Subcutaneous abdominal adipose tissue (tissue), 5 donors: Measurements from ENCODE around the gene NUDT4B.
"Not testable (repeated sequence)": the region's sequence is repeated elsewhere in the genome, so short reads cannot be mapped to it uniquely, and the experiment has no call there.

Experiments used
- H3K27ac ChIP-seq: one replicate; pipeline ENCODE4 v1.7.0; 2013; ENCODE audit warnings: low read depth, mild to moderate bottlenecking, inconsistent platforms, low read length, moderate library complexity
- H3K27me3 ChIP-seq, 5 donors: one replicate each; pipeline ENCODE4 v1.7.0; 2013; ENCODE audit warnings: low read length in 5 of 5, inconsistent platforms in 1 of 5; ENCODE audit not compliant: control insufficient read depth in 5 of 5, insufficient read depth in 4 of 5
- H3K36me3 ChIP-seq, 5 donors: one replicate each; pipeline ENCODE4 v1.7.0; 2013; ENCODE audit warnings: low read length in 5 of 5; ENCODE audit not compliant: control insufficient read depth in 5 of 5, insufficient read depth in 5 of 5
- H3K4me1 ChIP-seq, 5 donors: one replicate each; pipeline ENCODE4 v1.7.0; 2013; ENCODE audit warnings: low read length in 5 of 5, mild to moderate bottlenecking in 3 of 5, moderate library complexity in 1 of 5; ENCODE audit not compliant: control insufficient read depth in 5 of 5, insufficient read depth in 5 of 5
- H3K4me3 ChIP-seq, 5 donors: one replicate each; pipeline ENCODE4 v1.7.0; 2013; ENCODE audit warnings: low read length in 5 of 5, low read depth in 1 of 5
- H3K9ac ChIP-seq, 5 donors: one replicate each; pipeline ENCODE4 v1.7.0; 2013; ENCODE audit warnings: low read length in 5 of 5, mild to moderate bottlenecking in 4 of 5, moderate library complexity in 3 of 5
- H3K9me3 ChIP-seq, 5 donors: one replicate each; pipeline ENCODE4 v1.7.0; 2013; ENCODE audit warnings: low read length in 5 of 5; ENCODE audit not compliant: control insufficient read depth in 5 of 5
- donor health status: healthy.
- donor health status: healthy.
- donor health status: healthy.
- donor health status: healthy.
- donor health status: healthy.

NUDT4B gene

DNA sequence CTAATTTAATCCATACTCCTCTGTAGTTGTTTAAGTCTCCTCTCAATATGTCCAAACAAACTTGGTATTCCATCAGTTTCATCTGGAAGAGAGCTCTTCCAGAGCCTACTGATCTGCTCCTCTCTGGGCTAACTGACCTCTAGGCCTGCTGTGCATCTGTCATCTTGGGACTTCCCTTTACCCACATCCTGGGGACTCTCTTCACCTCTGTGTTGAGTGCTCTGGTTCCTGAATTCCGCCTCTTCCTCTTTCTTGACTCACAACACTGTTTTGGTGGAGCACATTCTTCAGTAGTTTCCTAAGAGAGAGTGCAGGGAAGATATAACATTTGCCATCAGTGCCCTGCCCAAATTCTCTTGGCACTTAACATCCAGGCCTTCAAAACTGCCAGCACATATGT, 13.0 kb upstream of the NUDT4B start:
- H3K4me1 ChIP-seq, H3K27me3 ChIP-seq, H3K27ac ChIP-seq, H3K9ac ChIP-seq, H3K36me3 ChIP-seq, H3K4me3 ChIP-seq, H3K9me3 ChIP-seq: not testable (repeated sequence)

DNA sequence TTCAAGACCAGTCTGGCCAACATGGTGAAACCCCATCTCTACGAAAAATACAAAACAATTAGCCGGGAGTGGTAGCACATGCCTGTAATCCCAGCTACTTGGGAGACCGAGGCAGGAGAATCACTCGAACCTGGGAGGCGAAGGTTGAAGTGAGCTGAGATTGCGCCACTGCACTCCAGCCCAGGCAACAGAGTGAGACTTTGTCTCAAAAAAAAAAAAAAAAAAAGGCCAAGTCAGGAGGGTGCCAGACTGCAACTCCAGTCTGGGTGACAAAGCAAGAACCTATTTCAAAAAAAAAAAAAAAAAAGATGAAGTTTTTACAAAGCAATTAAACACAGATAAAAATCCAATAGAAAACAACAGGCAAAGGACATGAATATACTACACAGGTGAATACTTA, 9.9 kb upstream of the NUDT4B start:
- not testable (repeated sequence) for H3K27me3 ChIP-seq, H3K36me3 ChIP-seq, H3K27ac ChIP-seq, H3K9ac ChIP-seq, H3K4me3 ChIP-seq, H3K4me1 ChIP-seq, H3K9me3 ChIP-seq

DNA sequence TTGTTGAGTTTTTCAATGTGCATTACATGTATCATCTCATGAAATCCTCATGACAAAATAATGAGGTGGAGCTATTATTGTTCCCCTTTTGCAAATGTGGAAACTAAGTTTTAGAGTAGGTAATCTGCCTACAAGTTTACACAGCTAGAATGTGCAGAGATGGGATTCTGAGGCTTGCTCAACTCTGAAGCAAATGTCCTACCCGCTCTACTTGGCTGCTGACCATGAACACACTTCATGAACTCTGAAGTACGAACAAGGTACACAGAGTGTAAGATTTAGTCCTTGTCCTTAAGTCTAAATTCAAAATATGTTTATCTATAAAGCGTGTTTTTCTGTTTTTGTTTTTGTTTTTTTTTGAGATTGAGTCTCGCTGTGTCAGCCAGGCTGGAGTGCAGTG, 5.4 kb upstream of the NUDT4B start:
- not testable (repeated sequence) for H3K4me3 ChIP-seq, H3K9ac ChIP-seq, H3K4me1 ChIP-seq, H3K27ac ChIP-seq, H3K36me3 ChIP-seq, H3K9me3 ChIP-seq, H3K27me3 ChIP-seq

DNA sequence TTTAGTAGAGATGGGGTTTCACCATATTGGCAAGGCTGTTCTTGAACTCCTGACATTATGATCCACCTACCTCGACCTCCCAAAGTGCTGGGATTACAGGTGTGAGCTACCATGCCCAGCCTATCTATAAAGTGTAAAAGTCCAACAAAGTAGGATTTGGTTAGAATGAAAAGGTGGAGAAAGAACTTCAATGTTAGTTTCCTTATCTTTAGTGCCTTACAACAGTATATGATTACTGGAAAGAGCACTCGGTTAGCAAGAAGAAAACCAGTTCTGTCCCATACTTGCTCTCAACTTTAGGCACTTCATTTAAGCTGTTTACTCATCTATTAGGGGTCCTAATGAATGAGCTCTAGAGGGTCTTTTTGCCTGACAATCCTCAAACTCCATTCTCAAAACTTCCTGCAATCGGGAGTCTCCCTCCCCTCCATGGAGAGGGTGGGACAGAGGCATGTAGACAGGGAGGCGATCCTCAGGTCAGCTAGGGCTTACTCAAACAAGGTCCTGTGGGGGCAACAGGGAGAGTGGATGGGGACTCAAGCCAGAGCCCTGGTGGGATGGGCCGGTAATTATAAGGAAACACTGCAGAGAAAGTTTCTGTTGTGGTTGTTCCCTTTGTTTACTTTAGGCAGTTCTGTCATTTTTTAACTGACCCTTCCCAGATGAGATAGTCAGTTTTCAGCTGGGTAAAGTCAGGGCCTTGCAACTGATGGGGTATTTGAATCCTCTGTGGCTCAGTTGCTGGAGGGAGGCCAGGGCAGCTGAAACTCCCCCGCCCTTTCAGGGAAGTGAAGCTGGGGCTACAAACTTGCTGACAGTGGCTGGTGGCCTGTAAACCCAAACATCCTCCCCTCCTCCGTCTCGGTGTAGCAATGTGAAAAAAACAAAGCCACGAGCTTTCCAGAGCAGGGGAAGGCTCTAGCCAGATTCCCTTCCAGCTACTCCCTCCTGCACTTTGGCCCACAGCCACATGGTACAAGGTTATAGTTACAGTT, 4.6 kb upstream of the NUDT4B start:
- not testable (repeated sequence) for H3K36me3 ChIP-seq, H3K4me1 ChIP-seq

DNA sequence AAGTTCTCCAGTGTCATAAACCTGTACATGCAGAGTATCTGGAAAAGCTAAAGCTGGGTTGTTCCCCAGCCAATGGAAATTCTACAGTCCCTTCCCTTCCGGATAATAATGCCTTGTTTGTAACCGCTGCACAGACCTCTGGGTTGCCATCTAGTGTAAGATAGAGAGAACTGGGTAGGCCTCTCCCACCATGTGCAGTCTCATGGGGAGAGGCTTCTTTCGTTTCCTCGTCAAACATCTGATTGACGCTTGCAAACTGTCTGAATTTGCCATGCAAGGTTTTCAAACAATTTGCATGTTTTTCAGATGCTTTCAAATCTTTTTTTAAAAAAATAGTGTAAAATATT, 734 bp downstream of the NUDT4B start:
- not testable (repeated sequence) for H3K9me3 ChIP-seq

More for the DNA sequence above, 4.6 kb upstream of the NUDT4B start:
- not testable (repeated sequence) for H3K27me3 ChIP-seq, H3K9me3 ChIP-seq, H3K9ac ChIP-seq, H3K27ac ChIP-seq, H3K4me3 ChIP-seq

DNA sequence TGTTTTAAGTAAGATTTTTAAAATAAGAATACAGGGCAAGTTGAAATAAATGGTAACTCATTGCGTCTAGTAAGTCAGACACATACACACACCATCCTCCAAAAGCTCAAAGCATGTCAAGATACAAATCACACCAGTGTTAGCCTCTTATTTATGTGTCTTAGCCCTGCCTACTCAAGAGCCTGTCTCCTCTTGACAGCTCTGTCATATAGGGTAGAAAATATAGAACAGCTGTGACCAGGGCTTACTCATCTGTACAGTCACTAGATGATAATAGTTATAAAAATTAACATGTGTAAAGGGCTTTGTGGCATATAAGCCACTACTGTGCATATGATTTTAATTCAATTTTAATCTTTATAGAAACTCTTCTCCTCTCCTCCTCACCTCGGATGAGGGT, 7.7 kb downstream of the NUDT4B start:
- H3K4me3 ChIP-seq, H3K36me3 ChIP-seq, H3K27ac ChIP-seq, H3K9ac ChIP-seq, H3K9me3 ChIP-seq, H3K4me1 ChIP-seq, H3K27me3 ChIP-seq: not testable (repeated sequence)

More for the DNA sequence above, 734 bp downstream of the NUDT4B start:
- not testable (repeated sequence) for H3K4me1 ChIP-seq, H3K9ac ChIP-seq, H3K36me3 ChIP-seq, H3K4me3 ChIP-seq, H3K27ac ChIP-seq, H3K27me3 ChIP-seq

DNA sequence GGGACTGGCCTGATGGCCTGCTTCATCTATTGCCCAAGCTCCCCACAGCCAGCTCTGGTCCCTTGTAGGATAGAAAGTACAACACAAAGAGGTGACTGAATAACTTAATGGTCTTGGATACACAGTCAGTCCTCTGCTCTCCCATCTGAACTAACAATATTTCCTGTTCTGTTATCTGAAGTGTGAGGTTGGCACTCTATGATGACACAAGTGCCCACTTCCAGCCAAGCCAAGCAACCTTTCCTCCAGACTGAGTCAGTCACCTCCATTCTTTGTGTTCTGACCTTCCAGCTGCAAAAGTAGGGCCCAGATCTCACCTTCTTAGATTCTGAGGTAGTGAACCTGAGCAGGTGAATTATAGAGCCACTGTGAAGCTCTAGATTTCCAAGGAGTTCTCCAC, 8.9 kb downstream of the NUDT4B start:
- not testable (repeated sequence) for H3K4me1 ChIP-seq, H3K27ac ChIP-seq, H3K4me3 ChIP-seq, H3K36me3 ChIP-seq, H3K27me3 ChIP-seq, H3K9ac ChIP-seq, H3K9me3 ChIP-seq

DNA sequence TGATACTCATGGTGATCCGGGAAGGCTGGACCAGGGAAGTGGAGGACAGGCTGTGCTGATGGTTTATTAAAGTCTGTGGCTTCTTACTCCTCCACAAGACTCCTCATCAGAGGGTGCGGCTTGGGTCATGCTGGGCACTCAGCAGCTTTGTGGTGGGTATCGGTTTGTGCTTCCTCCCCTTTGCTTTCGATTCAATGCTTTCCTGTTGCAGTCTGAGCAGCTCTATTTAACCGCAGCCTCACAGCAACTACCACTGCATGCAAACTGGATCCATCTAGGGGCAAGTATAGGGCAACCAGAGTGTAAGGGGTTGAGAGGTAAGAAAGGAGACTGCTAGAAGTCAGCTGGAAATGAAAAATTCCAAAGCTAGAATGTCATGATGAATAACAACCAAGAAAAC, 9.8 kb downstream of the NUDT4B start:
- H3K27ac ChIP-seq, H3K4me1 ChIP-seq, H3K9ac ChIP-seq, H3K27me3 ChIP-seq, H3K36me3 ChIP-seq, H3K9me3 ChIP-seq, H3K4me3 ChIP-seq: not testable (repeated sequence)

DNA sequence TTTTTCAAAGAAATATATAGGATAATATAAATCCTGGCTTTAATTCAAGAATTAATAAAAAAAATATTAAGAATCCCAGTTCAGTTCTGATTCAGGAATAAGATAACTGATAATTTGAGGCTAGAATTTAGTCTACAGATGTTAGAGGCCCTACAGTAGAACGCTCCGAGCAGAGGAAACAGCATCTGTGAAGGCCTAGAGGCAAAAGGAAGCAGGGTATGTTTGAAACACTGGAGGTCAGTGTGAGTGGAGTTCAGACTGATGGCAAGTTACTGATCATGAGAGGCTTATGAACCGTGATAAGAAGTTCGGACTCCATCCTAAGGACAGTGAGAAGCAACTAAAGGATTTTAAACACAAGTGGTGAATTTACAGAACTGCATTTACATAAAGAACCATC, 10.4 kb downstream of the NUDT4B start:
- H3K27me3 ChIP-seq, H3K9me3 ChIP-seq, H3K36me3 ChIP-seq, H3K4me1 ChIP-seq, H3K4me3 ChIP-seq, H3K27ac ChIP-seq, H3K9ac ChIP-seq: not testable (repeated sequence)

DNA sequence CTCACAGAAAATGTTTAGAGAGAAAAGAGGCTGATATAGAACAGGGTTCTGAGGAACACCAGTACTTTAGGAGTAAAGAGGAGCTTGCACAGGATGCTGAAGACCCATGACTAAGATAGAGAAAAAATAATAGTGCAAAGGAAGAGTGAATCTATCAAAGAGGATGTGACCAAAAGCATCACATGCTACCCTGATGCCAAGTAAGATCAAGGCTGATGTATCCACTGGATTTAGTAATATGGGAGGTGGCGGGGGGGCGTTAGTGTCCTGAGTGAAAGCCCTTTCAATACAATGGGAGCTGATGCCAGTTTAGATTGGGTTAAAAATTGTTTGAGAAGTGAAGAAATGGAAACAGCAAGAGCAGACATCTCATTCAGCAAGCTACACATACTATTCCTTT, 11.2 kb downstream of the NUDT4B start:
- not testable (repeated sequence) for H3K36me3 ChIP-seq, H3K27me3 ChIP-seq, H3K9me3 ChIP-seq, H3K4me1 ChIP-seq, H3K9ac ChIP-seq, H3K27ac ChIP-seq, H3K4me3 ChIP-seq

DNA sequence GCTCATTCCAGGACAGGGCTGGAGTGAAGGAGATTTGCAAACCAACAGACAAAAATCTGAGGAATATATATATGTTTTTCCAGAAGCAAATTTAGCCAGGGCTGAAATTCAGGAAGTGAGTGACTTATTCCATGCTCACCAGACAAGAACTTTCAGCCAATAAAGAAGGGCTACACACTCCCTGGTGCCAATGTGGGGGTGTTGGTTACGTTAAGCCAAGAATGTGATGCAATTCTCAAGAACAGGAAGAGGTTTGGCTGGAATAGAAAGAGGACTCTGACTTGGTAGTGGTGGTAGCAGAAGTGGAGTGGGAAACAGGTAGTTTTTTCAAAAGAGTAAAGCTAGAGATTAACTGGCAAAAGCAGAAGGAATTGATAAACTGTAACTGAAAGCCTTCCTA, 11.6 kb downstream of the NUDT4B start:
- H3K9me3 ChIP-seq, H3K4me3 ChIP-seq, H3K27me3 ChIP-seq, H3K27ac ChIP-seq, H3K36me3 ChIP-seq, H3K4me1 ChIP-seq, H3K9ac ChIP-seq: not testable (repeated sequence)
